Pancreas (tissue), 10 donors: ENCODE measurements around the gene HTR1D. TPM values are rescaled to one million over a fixed set of nuclear protein-coding genes. Genes with fewer than 3 reads are reported as not detected.

ENCODE experiments used
- ATAC-seq, 4 donors: fragments of 200-7000 bp; cut with Tn5 transposase; one replicate each; pipeline versions ENCODE4 v1.8.0 to v1.9.1; 2020; ENCODE audit warnings: mild to moderate bottlenecking in 4 of 4, moderate library complexity in 4 of 4
- DNase-seq, 6 donors: peaks; one replicate each; pipeline ENCODE4 v3.0.0-alpha.2; 2020
- FAIRE-seq: peaks from 2 replicates; lab custom pipeline; 2012; peaks lifted over from hg19 to GRCh38; lab: Jason Lieb, UNC
- H3K27ac ChIP-seq, 4 donors: fragments of 200-600 bp; sonication (generic); 1 replicate in 3 of 4; 2 replicates in 1 of 4; pipeline versions ENCODE4 v1.5.0 to v1.8.0; 2020
- H3K27me3 ChIP-seq, 4 donors: fragments of 200-600 bp; one replicate each; pipeline ENCODE4 v1.8.0; 2021
- H3K36me3 ChIP-seq, 3 donors: fragments of 200-600 bp; sonication (generic) in 1 of 3; one replicate each; pipeline versions ENCODE4 v1.5.0 to v1.8.0; 2020 to 2021
- H3K4me1 ChIP-seq, 3 donors: fragments of 200-600 bp; one replicate each; pipeline ENCODE4 v1.8.0; 2021
- H3K4me3 ChIP-seq, 4 donors: fragments of 200-600 bp; sonication (generic) in 2 of 4; one replicate each; pipeline versions ENCODE4 v1.5.0 to v1.8.0; 2020 to 2021
- H3K9me3 ChIP-seq, 4 donors: fragments of 200-600 bp; one replicate each; pipeline ENCODE4 v1.8.0; 2021
- WGBS, 2 donors: extraction: QIAGEN DNeasy Blood & Tissue Kit; methylation state at CpG; one replicate each; pipeline ENCODE4 v1.1.7; 2013; 5-methylcytosine and 5-hydroxymethylcytosine counted together
- intact Hi-C, 3 donors: fragments of 100-400 bp; cut with DNase I; formaldehyde crosslinking; loops; one replicate each; pipeline versions ENCODE4 v1.11.1 to v1.14.2; 2022
- polyA plus RNA-seq, 2 donors: library from polyadenylated mRNA; stranded (reverse); fragments of 200-250 nt; gene quantifications; one replicate each; pipeline ENCODE4 v1.2.3, GENCODE V29; 2013
- total RNA-seq, 6 donors: library from RNA; stranded (reverse); fragmentation: NEBNext Ultra II Directional in 4 of 6; extraction: Animal tissue kit (Norgen Biotek cat#: 25700) in 4 of 6; gene quantifications; one replicate each; pipeline versions ENCODE4 v1.2.1 to v1.2.4, GENCODE V29; 2021 to 2023
- TF ChIP-seq, protein P1 (sequence below), 4 donors: fragments of 200-600 bp; sonication (generic) in 3 of 4; IDR thresholded peaks; one replicate each; pipeline versions ENCODE4 v1.5.0 to v1.8.0; 2021; ENCODE audit warnings: antibody characterized with exemption in 4 of 4
- donor health status: healthy with polysubstance abuse.
- donor health status: DM: no; HTN: no; CAD: no; lungs with moderate emphysema.
- donor health status: DM: no; HTN: no; CAD: no.
- donor health status: control.
- donor health status: control.
- donor health status: Bipolar disorder and iron deficiency.
- donor health status: DM: yes; HTN: yes; CAD: no.
- donor health status: DM: no; HTN: no; CAD: no.
- donor health status: DM: no; HTN: no; CAD: no.
- donor health status: DM: yes; HTN: yes; CAD: no.

Gene HTR1D
- total and polyA plus RNA-seq, 8 donors: 0.06 to 0.23 (median 0.17) TPM; not detected in 2

DNA sequence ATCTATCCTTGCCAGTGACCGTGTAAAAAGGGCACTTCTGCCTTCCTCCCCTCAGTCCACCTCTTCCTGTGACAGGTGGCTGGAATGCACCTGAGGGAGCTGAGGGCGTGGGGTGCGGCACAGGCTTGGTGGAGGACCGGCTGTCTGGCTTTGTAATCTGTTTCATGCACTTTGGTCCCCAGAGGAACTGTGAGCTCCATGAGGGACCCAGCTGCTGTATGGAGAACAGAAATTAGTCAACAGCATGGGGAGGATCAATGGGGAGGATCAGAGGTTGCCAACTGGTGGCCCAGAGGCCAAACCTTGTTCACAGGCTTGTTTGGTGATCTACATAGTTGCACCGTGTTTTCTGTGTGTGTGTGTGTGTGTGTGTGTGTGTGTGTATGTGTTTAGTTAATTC is 29.7 kb downstream of the HTR1D start:
- DNase-seq (no peak), ATAC-seq (no peak), FAIRE-seq (no peak)
- intact Hi-C loops: loop anchor here (5.0 to 10.0 kb wide), 4 partner anchors 83 to 213 kb away; partner anchors contain the start of gene LACTBL1 (in 1 of the 3)
- TF ChIP-seq, protein P1, sequence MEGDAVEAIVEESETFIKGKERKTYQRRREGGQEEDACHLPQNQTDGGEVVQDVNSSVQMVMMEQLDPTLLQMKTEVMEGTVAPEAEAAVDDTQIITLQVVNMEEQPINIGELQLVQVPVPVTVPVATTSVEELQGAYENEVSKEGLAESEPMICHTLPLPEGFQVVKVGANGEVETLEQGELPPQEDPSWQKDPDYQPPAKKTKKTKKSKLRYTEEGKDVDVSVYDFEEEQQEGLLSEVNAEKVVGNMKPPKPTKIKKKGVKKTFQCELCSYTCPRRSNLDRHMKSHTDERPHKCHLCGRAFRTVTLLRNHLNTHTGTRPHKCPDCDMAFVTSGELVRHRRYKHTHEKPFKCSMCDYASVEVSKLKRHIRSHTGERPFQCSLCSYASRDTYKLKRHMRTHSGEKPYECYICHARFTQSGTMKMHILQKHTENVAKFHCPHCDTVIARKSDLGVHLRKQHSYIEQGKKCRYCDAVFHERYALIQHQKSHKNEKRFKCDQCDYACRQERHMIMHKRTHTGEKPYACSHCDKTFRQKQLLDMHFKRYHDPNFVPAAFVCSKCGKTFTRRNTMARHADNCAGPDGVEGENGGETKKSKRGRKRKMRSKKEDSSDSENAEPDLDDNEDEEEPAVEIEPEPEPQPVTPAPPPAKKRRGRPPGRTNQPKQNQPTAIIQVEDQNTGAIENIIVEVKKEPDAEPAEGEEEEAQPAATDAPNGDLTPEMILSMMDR (IDR thresholded peaks at IDR 0.05): no peak
- H3K9me3 ChIP-seq: no peaks in the 10 kb centered on the region
- H3K4me1 ChIP-seq: no peaks in the 10 kb centered on the region
- no peak overlapping the region for H3K27ac ChIP-seq
- H3K27me3 ChIP-seq: no peaks in the 10 kb centered on the region
- H3K36me3 ChIP-seq: no peaks in the 10 kb centered on the region
- no peak overlapping the region for H3K4me3 ChIP-seq
- WGBS, 2 donors: 66 to 69% methylated on average over 5 of the region's 5 CpGs

DNA sequence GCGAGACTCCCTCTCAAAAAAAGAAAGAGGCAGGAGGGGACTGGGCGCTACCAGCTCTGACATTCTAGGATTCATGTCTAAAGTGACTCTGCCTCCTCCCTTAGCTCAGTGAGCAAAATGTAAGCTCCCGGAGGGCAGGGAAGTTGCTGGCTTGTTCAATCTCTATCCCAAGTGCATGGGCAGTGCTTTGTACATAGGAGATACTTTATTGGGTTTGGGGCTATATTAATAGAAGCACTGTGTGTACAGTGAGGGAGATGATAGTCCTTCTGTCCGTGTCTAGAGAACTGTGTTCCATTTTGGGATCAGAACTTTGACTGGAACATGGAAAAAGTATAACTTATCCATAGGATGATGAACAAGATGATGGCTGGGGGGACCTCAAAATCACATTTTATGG is 31.9 kb downstream of the HTR1D start:
- no peaks in the 10 kb centered on the region for H3K4me1 ChIP-seq
- no peaks in the 10 kb centered on the region for H3K9me3 ChIP-seq
- peaks cover 0 to 7% (median 0%) of the 10 kb centered on the region in 4 donors for H3K27me3 ChIP-seq
- FAIRE-seq (no peak), DNase-seq (no peak), ATAC-seq (no peak)
- H3K4me3 ChIP-seq: no peak overlapping the region
- intact Hi-C loops: loop anchor here (2.0 to 10.0 kb wide), 5 partner anchors 81 to 211 kb away; partner anchors contain the start of gene LACTBL1 (in 1 of the 3)
- H3K36me3 ChIP-seq: no peaks in the 10 kb centered on the region
- H3K27ac ChIP-seq: no peak overlapping the region
- TF ChIP-seq, protein P1 (IDR thresholded peaks at IDR 0.05): no peak
- 43 to 60% methylated on average over 3 to 4 of the region's 4 CpGs for WGBS, 2 donors

DNA sequence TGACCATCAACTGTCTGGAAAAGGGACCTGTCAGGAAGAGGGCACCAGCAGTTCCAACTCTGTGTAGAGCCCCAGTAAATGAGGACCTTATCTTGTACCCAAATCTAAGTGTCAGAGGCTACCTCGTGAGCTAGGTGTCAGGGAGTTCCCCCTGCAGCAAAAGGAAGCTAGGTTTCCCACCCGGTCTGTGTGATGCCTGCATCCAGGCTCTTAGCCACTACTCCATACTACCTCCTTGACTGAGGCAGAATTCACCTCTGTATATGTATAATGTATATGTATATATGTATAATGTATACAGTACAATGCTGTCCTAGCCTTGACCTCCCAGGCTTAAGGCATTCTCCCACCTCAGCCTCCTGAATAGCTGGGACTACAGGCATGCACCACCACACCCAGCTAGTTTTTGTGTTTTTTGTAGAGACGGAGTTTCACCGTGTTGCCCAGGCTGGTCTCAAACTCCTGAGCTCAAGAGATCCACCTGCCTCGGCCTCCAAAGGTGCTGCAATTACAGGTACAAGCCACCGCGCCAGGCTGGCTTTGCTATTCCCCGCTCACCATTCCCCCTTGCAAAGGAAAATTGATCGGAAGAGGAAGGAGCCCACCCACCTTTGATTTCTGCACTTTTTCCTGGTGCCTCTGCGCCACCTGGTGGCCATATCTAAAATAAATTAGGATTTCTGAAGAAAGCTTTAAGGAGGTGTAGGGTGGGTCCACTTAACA is 32.9 kb downstream of the HTR1D start:
- FAIRE-seq (no peak), DNase-seq (peak in 1 of 6 donors; percentile 31), ATAC-seq (peak in 3 of 4 donors; percentile 68 to 72 (median 69))
- Histone ChIP-seq H3K4me3 (peak overlapping the region in 2 of 4 donors; percentile 18 to 25), H3K27ac (no peak overlapping the region), H3K27me3 (peaks cover 0 to 7% (median 0%) of the 10 kb centered on the region in 4 donors), H3K4me1 (no peaks in the 10 kb centered on the region), H3K9me3 (no peaks in the 10 kb centered on the region), H3K36me3 (no peaks in the 10 kb centered on the region)
- 11 to 16% methylated on average over 10 of the region's 10 CpGs for WGBS, 2 donors
- intact Hi-C loops: loop anchor here in 2 of 3 donors (2.0 to 10.0 kb wide), 3 partner anchors 80 to 210 kb away; partner anchors contain the start of gene LACTBL1 (in 1 of the 2)
- TF ChIP-seq, protein P1 (IDR thresholded peaks at IDR 0.05): peak; percentile 50 to 74 (median 66)

DNA sequence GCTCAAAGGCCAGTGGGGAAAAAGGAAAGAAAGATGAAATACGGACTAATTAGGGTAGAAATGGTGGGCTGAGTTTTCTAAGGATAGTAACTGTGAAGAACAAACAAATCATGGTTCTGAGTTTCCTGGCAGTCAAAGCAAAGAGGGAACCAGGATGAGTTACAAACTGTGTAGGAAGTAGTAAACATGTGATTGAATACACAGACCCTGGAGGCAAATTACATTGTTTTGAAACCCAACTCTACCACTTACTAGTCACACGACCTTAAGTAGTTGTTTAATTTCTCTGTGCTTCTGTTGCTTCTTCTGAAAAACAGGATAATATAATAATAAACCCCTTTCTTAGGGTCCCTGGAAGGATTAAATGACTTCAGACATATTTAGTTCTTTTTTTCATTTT is 37.4 kb downstream of the HTR1D start:
- TF ChIP-seq, protein P1 (IDR thresholded peaks at IDR 0.05): no peak
- intact Hi-C loops: loop anchor here in 2 of 3 donors (10.0 kb wide), 2 partner anchors 75 to 205 kb away; partner anchors contain the start of gene LACTBL1 (in 1 of the 2)
- WGBS, 2 donors: 58 to 72% methylated on average over 2 of the region's 2 CpGs
- Histone ChIP-seq H3K4me1 (no peaks in the 10 kb centered on the region), H3K27ac (no peak overlapping the region), H3K4me3 (no peak overlapping the region), H3K27me3 (peaks cover 0 to 7% (median 0%) of the 10 kb centered on the region in 4 donors), H3K9me3 (no peaks in the 10 kb centered on the region), H3K36me3 (no peaks in the 10 kb centered on the region)
- ATAC-seq (no peak), FAIRE-seq (no peak), DNase-seq (no peak)

DNA sequence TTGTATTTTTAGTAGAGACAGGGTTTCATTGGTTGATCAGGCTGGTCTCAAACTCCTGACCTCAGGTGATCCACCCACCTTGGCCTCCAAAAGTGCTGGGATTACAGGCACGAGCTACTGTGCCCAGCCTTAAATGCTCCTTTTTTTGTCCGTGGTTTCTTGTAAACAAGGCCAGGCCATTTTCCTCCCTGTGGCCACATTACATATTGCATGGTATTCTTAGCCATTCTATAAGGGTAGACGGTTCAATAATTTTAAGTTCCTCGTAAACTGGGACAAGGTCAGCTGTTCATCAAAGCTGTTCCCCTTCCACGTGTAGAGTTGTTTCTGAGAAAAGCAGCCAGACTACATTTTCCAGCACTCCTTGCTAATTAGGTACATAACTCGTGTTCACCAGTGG is 38.4 kb downstream of the HTR1D start:
- ATAC-seq (no peak), FAIRE-seq (no peak), DNase-seq (no peak)
- H3K4me1 ChIP-seq: no peaks in the 10 kb centered on the region
- 44 to 52% methylated on average over 6 of the region's 6 CpGs for WGBS, 2 donors
- intact Hi-C loops: no loop called here
- TF ChIP-seq, protein P1 (IDR thresholded peaks at IDR 0.05): peak in 1 of 4 donors; percentile 17
- H3K27me3 ChIP-seq: peaks cover 0 to 7% (median 0%) of the 10 kb centered on the region in 4 donors
- H3K9me3 ChIP-seq: no peaks in the 10 kb centered on the region
- no peaks in the 10 kb centered on the region for H3K36me3 ChIP-seq
- no peak overlapping the region for H3K27ac ChIP-seq
- no peak overlapping the region for H3K4me3 ChIP-seq
